ENCODE results near the gene COA6. TPM values are rescaled to one million over a fixed set of nuclear protein-coding genes. Genes with fewer than 3 reads are reported as not detected.

Gene COA6
- total RNA-seq, 1 experiment from 2014 or later: 47.9 TPM

GRCh38 chr1:234386122-234386521 lies 12.9 kb downstream of the COA6 start (continued):
- TF ChIP-seq ZNF532 (CRISPR knock-in tag; IDR thresholded peaks at IDR 0.05; ENCODE audit: borderline replicate concordance): no peak
- no peak for TF ChIP-seq ZNF671 (CRISPR knock-in tag; IDR thresholded peaks at IDR 0.05)
- no peak for TF ChIP-seq ZBTB21 (CRISPR knock-in tag; IDR thresholded peaks at IDR 0.05; ENCODE audit: borderline replicate concordance)
- no peak for TF ChIP-seq ELF4 (CRISPR knock-in tag; IDR thresholded peaks at IDR 0.05; ENCODE audit: low read depth)
- no peak for TF ChIP-seq AR (CRISPR knock-in tag; IDR thresholded peaks at IDR 0.05)
- TF ChIP-seq TP53 (CRISPR knock-in tag; IDR thresholded peaks at IDR 0.05): no peak
- TF ChIP-seq ATF6 (CRISPR knock-in tag; IDR thresholded peaks at IDR 0.05): no peak
- TF ChIP-seq FOXJ3 (CRISPR knock-in tag; IDR thresholded peaks at IDR 0.05; ENCODE audit: borderline replicate concordance): no peak
- TF ChIP-seq ZNF121 (CRISPR knock-in tag; IDR thresholded peaks at IDR 0.05): no peak
- no peak for TF ChIP-seq FOXK1 (CRISPR knock-in tag; IDR thresholded peaks at IDR 0.05)
- TF ChIP-seq PRDM15 (CRISPR knock-in tag; IDR thresholded peaks at IDR 0.05): no peak
- no peak for TF ChIP-seq NR3C1 (CRISPR knock-in tag; conservative IDR thresholded peaks at IDR 0.05; ENCODE audit: low read depth)
- no peak for TF ChIP-seq NFYB (CRISPR knock-in tag; conservative IDR thresholded peaks at IDR 0.05; ENCODE audit: low read depth)
- TF ChIP-seq CTCF (IDR thresholded peaks at IDR 0.05): no peak
- no peak for TF ChIP-seq ZNF219 (CRISPR knock-in tag; IDR thresholded peaks at IDR 0.05; ENCODE audit: borderline replicate concordance)

Data from WTC11 (cell line).